ENCODE measurements around the gene NGEF.

DNA sequence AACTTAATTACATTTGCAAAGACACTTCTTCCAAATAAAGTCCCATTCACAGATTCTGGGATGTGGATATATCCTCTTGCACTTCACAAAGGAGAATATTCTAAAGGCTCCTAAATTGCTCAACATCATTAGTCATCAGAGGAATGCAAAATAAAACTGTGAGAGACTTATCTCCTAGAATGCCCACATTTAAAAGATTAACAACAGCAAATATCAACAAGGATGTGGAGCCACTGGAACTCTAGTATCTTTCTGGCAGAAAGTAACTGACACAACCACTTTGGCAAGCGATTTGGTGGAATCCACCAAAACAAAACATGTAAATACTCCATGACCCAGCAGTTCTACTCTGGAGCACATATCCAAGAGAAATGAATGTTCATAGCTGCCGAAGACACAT is 24.0 kb upstream of the NGEF start:
- TF ChIP-seq, protein P1, sequence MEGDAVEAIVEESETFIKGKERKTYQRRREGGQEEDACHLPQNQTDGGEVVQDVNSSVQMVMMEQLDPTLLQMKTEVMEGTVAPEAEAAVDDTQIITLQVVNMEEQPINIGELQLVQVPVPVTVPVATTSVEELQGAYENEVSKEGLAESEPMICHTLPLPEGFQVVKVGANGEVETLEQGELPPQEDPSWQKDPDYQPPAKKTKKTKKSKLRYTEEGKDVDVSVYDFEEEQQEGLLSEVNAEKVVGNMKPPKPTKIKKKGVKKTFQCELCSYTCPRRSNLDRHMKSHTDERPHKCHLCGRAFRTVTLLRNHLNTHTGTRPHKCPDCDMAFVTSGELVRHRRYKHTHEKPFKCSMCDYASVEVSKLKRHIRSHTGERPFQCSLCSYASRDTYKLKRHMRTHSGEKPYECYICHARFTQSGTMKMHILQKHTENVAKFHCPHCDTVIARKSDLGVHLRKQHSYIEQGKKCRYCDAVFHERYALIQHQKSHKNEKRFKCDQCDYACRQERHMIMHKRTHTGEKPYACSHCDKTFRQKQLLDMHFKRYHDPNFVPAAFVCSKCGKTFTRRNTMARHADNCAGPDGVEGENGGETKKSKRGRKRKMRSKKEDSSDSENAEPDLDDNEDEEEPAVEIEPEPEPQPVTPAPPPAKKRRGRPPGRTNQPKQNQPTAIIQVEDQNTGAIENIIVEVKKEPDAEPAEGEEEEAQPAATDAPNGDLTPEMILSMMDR (IDR thresholded peaks at IDR 0.05): no peak
- no peak for TF ChIP-seq ZFX (IDR thresholded peaks at IDR 0.05; ENCODE audit: borderline replicate concordance)

Data from 22Rv1 (cell line).